Right kidney (tissue), 9 donors: Measurements from ENCODE around the gene GCG.
A peak's percentile ranks its signal among the peaks of the same experiment; 100 is the strongest.

ENCODE experiments used
- DNase-seq: peaks from one replicate; pipeline ENCODE4 v3.0.0-alpha.2; 2016
- long read RNA-seq, 8 donors: transcript quantifications; one replicate each; lab custom pipeline, GENCODE V29; 2026

Gene GCG
- long read RNA-seq, donor 1 = 0 reads
- long read RNA-seq, donor 2 = 0 reads
- long read RNA-seq, donor 3 = 0 reads
- long read RNA-seq, donor 4 = 0 reads
- long read RNA-seq, donor 5 = 0 reads
- long read RNA-seq, donor 6 = 0 reads
- long read RNA-seq, donor 7 = 0 reads
- long read RNA-seq, donor 8 = 0 reads

DNA sequence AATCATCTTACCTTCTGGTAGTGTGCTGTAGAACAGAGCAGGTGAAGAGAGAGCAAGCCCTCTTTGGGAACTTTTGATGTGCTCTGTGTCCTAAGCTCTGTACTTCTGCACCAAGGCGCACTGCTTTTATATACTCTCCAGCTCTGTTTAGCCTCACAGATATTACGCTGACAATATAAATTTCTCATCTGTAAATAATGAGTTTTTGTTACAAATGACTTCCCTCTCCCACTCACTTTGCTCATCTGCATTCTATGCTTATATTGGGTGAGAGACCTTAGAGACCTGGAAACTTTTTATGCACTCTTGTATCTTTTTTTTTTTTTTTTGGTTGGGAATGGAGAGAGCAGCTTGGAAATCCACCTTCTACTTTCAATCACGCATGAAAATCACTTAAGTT, at the start of gene GCG:
Gene GCG (minus strand): TSS at position 101 of the 400 bp plus-strand sequence. CDS start 3,069 bp downstream, outside the sequence.
- DNase-seq = no peak

GRCh38 chr2:162200636-162201035, 48.6 kb upstream of the GCG start:
- DNase-seq = no peak

- no peak for DNase-seq
These were observed 47.9 kb upstream of the GCG start for GRCh38 chr2:162199913-162200312.

- DNase-seq = no peak
These were observed 46.2 kb upstream of the GCG start for GRCh38 chr2:162198239-162198638.

- DNase-seq = no peak
These were observed 45.2 kb upstream of the GCG start for GRCh38 chr2:162197069-162197825.

DNA sequence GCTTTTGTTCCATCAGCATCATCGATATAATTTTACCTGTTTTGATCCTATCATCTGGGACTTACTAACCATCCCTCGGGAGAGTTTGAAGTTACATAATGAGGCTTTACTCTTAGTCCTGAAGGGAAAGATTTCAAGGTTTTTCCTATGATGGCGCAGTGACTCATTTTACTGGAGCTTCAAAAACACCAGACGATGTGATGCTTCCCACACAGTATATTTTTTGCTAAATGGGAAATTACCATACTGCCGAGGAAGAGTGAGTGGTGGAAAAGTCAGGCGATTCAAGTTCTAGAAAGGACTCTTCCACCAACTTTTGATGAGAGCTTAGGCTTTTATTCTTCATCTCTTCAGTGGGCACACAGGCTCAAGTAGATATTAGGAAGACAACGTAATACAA, 44.6 kb upstream of the GCG start:
- no peak for DNase-seq

- no peak for DNase-seq
These were observed 36.4 kb upstream of the GCG start for GRCh38 chr2:162188451-162188850.

DNA sequence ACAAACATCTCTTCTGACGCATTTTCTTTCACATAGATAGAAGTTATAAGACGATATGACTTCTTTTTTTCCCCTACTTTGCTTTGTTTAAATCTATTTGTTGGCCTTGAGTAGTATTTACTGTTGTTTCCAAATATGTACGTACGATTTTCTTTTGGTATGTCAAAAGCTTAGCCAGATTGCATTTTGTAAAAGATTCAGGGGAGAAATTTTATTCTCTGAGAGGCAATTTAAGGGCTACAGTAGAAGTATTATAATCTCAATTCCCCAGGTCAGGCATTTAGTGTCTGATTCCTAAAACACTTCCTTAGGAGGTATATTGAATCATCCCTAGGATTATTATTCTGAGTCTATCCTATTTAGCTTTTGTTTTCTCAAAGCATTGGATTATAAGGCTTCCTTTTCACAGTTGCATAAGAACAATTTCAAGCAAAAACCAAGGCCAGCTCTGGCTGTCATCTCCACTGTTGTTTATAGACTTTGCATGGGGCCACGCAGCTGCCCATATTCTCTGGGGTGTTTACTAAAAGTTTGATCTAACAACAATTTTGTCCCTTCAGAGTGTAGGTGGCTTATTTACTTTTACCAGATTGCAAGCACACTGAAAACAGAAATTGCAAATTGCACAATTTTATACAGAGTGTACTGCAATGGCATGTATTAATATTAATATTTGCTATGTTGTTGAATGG, 33.6 kb upstream of the GCG start:
- no peak for DNase-seq

DNA sequence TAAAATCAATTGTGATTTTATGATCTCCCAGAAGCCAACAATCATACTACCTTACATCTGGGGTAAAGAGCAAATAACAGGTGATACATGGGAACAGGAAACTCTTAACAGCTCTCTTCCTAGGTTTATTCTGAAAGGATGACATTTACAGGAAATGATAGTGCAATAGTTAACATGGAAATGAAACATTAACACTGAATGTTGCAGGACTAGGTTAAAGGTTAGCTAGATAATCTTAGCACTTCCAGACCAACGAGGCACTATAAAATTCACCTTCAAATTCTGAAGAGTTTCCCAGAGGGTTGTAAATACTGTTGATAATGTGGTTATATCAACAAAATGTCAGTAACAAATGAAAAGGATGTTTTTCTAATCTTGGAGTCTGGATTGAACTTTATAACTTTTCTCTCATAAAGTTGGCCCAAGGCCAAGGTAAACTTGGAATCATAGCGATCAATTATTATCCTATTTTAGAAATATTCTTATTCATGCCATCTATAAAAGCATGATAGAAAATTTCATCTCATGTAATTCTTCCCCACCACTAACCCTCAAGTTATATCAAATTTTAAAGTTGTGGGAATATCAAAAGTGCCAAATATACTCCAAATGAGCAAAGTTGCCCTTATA, 32.9 kb upstream of the GCG start:
- DNase-seq = no peak

DNA sequence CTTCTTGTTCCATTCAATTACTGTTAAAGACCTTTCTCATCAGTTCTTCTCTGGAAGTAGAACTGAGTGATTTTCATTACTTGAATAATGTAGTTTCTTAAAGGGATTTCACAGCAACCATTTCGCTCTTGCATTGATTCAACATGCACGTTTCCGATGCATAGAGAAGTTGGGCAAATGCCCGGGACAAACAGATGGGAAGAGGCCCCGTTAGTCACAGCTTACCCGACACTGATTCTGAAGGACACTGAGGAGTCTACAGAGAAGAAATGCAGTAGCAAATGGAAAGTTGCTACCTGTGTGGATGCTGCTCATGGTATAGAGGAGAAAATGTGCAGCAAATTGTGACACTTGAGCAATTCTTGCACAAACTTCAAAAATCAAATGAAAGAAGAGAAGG, 32.3 kb upstream of the GCG start:
- DNase-seq = no peak

GRCh38 chr2:162182395-162182794, 30.3 kb upstream of the GCG start:
- no peak for DNase-seq

GRCh38 chr2:162177301-162177700, 25.3 kb upstream of the GCG start:
- DNase-seq = no peak

GRCh38 chr2:162175714-162176113, 23.7 kb upstream of the GCG start:
- no peak for DNase-seq

GRCh38 chr2:162174746-162175145, 22.7 kb upstream of the GCG start:
- DNase-seq = no peak

DNA sequence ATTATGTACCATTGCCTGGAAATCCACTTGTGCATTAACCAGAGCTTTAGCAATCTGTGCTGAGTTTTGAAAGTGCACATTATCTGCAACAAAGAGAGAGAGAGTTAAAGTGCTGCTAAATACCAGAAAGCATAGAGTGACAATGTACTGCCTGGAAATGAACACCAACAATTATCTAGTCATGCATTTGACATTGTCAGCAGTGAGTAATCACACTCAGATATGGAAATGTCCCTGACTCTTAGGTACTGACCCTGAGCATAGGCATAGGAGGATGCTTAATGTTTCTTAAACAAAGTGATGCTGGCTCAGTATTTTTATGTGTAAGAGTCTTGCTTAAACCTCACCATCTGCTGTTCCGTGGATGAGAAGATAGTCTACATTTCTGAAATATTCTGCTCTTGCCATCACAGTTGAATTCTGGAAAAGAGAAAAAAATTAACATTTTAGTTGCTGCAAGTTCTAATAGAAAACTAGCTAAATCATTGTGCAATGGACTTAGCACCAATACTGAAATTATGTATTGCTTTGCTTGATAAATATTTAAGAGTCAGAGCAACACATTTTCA, 20.8 kb upstream of the GCG start:
- DNase-seq = no peak

DNA sequence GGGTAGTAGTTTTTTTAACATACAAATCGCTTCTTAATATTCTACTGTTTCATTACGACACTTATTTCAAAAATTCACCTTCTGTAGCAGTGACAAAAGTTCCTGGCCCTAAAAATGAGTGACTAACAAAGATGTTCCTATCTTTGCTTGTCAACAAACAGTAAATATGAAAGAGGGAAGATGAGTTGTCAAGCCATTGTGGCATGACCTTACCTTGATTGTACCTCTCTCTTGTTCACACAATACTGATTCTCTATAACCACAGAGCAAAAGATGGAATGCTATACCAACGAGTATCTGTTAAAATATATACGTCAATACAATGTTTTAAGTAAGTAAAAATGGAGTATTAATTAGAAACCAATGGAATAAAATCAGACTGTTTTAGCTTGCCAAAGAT, 14.7 kb upstream of the GCG start:
- DNase-seq = no peak

- no peak for DNase-seq
These were observed 14.1 kb upstream of the GCG start for GRCh38 chr2:162166174-162166573.

- no peak for DNase-seq
These were observed 12.8 kb upstream of the GCG start for GRCh38 chr2:162164802-162165201.

DNA sequence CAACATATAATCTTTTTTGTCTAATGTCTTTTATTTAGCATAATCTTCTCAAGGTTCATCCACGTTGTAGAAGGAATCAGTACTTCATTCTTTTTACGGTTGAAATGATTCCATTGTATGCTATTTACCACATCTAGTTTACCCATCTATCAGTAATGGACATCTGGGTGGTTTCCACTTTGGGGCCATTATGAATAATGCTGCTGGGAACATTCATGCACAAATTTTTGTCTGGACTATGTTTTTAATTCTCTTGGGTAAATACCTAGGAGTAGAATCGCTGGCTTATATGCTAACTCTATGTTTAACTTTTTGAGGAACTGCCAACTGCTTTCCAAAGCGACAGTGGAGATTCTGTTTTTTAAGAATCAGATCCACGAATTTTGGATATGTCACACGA, 7.4 kb upstream of the GCG start:
- no peak for DNase-seq

- DNase-seq = no peak
These were observed 4.1 kb upstream of the GCG start for GRCh38 chr2:162156149-162156548.

GRCh38 chr2:162155093-162155492, 3.0 kb upstream of the GCG start:
- no peak for DNase-seq

GRCh38 chr2:162153608-162154224, 1.7 kb upstream of the GCG start:
- peak; percentile 10 for DNase-seq

DNA sequence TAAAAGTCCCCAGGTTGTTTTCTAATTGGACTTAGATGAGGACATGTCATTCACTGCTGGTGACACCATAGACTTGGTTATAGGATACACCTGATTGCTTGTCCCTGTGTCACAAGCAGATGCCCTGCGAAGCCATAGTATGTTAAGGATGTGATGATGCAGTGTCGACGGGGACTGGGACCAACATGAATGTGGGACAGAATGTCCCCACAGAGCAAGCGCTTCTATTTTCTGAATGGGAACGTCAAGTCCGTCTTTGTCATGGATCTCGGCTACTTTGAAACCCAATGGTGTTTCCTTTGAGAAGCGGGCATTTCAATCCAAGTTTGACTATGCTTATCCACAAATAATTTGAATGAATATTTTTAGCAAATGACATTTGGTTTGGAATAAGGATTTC, 2.1 kb downstream of the GCG start:
- DNase-seq = no peak
